Measurements from ENCODE around the gene CCDC68.

DNA sequence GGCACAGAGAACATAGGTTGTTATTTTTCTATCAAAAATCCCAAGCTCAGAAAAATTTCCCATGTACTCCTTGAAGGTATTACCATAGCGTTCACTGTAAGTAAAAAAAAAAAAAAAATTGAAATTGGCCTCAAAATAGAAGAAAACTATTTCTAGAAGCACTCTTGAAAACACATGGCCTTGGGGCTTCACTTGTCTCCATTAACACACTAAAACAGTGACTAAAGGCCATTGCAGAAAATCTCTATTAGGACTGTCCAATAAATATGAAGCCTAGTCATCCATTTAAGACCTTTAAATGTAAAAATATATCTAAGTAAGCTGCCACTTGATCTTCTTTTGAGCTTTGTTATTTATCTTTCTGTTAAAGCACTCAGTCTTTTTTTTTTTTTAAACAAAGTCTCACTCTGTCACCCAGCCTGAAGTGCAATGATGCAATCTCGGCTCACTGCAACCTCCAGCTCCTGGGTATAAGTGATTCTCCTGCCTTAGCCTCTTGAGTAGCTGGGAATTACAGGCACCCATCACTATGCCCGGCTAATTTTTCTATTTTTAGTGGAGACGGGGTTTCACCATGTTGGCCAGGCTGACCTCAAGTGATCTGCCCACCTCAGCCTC lies 35.8 kb downstream of the CCDC68 start:
- TF ChIP-seq POLR2A (IDR thresholded peaks at IDR 0.05) = no peak
- TF ChIP-seq, protein P1, sequence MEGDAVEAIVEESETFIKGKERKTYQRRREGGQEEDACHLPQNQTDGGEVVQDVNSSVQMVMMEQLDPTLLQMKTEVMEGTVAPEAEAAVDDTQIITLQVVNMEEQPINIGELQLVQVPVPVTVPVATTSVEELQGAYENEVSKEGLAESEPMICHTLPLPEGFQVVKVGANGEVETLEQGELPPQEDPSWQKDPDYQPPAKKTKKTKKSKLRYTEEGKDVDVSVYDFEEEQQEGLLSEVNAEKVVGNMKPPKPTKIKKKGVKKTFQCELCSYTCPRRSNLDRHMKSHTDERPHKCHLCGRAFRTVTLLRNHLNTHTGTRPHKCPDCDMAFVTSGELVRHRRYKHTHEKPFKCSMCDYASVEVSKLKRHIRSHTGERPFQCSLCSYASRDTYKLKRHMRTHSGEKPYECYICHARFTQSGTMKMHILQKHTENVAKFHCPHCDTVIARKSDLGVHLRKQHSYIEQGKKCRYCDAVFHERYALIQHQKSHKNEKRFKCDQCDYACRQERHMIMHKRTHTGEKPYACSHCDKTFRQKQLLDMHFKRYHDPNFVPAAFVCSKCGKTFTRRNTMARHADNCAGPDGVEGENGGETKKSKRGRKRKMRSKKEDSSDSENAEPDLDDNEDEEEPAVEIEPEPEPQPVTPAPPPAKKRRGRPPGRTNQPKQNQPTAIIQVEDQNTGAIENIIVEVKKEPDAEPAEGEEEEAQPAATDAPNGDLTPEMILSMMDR (IDR thresholded peaks at IDR 0.05) = no peak
